HG03457 (cell line): ENCODE measurements around the gene CAPS.

Experiments used
- ATAC-seq: cut with Tn5 transposase; IDR thresholded peaks from one replicate; pipeline ENCODE4 v1.9.1; 2021; ENCODE audit warnings: moderate number of reproducible peaks; ENCODE audit not compliant: unreplicated experiment

CAPS gene

DNA sequence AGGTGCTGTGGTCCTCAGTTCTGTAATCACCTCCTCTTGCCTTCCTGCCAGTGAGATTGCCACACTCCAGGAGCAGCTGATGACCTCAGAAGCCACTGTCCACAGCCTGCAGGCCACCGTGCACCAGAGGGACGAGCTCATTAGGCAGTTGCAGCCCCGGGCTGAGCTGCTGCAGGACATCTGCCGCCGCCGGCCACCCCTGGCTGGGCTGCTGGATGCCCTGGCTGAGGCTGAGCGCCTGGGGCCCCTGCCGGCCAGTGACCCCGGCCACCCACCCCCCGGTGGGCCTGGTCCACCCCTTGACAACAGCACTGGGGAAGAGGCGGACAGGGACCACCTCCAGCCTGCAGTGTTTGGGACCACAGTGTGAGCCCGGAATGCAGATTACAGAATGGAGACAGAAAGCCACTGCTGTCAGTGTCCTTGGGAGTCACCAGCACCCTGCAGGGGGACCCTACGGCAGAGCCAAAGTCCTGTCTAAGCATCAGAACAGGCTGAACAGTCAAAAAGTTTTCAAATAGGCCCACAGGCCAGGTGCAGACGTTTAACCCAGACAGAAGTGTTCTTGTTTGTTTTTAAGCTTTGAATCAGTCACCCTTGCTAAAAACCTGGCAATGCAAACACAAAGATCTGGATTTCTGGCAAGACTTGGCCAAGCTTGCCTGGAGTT is 5.1 kb upstream of the CAPS start:
- no peak for ATAC-seq

DNA sequence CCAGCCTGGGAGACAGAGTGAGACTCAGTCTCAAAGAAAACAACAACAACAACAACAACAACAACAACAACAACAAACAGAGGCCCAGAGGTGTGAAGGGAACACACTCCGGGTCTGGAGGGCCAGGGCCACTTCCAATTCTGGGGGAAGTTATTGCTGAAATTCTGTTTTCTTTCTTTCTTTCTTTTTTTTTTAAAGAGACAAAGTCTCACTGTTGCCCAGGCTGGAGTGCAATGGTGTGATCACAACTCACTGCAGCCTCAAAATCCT is 3.5 kb upstream of the CAPS start:
- no peak for ATAC-seq

DNA sequence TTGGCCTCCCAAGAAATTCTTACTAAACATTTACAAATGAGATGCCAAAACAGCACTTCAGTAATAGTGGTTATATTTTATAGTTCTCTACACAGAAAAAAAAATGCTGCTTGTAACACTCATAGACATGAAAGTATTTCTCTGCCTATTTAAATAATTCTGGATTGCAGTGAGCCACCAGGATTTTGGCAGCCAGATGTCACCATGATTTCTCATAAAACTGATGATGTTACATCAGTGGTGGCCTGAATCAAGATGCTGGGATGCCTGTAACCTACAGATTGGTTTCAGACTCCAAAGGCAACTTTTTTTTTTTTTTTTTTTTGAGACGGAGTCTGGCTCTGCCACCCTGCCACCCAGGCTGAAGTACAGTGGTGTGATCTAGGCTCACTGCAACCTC is 2.7 kb upstream of the CAPS start:
- ATAC-seq, result no peak

DNA sequence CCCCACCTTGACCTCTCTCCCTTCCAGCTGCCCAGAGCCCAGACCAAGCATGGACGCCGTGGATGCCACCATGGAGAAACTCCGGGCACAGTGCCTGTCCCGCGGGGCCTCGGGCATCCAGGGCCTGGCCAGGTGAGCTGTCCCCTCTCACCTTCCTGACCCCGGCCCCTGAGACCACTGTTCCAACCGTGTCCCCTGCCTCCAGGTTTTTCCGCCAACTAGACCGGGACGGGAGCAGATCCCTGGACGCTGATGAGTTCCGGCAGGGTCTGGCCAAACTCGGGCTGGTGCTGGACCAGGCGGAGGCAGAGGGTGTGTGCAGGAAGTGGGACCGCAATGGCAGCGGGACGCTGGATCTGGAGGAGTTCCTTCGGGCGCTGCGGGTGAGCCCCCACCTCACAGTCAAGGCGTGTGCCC is 312 bp downstream of the CAPS start:
- no peak for ATAC-seq

DNA sequence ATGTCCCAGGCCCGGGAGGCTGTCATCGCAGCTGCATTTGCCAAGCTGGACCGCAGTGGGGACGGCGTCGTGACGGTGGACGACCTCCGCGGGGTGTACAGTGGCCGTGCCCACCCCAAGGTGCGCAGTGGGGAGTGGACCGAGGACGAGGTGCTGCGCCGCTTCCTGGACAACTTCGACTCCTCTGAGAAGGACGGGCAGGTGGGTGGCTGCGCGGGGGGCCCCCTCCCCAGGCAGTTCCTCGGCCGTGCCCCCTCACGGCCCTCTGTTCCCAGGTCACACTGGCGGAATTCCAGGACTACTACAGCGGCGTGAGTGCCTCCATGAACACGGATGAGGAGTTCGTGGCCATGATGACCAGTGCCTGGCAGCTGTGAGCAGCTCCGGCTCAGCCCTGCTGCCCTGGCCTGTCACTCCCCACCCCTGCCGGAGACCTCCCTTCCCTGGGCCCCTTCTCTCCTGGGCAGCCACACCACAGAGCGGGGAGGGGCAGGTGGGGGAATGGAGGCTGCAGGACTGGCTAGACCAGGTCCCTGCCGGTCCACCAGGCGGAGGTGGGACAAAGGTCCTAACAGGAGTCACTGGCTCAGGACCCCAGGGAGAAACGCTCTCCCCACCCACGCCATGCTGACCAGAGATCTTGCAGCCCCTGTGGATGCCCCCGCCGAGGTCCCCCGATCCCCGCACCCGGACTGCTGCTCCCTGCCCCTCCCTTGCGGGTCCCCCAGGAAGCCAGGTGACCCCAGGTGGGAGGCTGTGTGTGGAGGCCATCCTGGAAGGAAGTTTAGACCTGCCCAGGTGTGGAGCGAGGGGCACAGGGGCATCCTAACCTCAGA is 1.1 kb downstream of the CAPS start:
- no peak for ATAC-seq

DNA sequence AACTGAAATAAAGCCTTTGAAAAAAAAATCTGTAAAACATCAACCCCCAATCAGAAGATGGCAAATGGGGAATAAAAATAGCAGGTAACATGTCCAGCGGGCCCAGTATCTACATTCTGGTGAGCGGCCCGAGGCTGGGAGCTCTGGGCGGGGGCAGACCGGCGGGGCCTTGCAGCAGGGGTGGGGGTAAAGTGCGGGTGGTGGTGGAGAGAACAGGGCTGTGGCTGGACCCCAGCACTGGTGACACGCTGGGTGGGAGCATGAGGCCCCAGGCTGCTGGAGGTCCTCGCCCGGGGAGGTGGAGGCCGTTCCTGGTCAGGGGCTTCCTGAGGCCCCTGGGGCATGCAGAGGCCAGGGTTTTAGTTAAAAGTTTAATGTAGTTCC is 1.7 kb downstream of the CAPS start:
- ATAC-seq, result no peak

DNA sequence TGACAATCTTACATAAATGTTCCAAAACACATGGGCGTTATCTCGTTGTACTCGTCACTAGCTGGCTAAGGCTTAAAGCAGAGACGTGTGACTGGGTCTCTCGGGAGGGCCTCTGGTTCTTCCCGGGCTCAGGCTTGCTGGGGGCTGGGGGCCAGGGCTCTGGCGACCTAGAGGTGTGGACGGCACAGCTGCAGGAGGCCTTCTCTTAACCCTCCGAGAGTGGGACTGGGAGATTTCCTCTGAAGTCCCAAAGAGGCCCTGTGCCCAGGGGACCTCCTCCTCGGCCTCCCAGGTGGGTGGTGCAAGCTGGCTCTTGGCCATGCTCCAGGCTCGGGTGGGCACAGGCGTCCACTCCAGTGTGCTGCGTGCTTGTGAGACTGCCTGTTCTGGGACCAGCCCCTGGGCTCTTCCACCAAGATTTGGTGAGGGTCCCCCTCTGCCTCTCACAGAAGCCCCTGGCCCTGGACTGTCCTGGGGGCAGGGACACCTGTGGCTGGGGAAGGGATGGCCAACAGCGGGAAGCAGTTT is 2.2 kb downstream of the CAPS start:
- no peak for ATAC-seq

DNA sequence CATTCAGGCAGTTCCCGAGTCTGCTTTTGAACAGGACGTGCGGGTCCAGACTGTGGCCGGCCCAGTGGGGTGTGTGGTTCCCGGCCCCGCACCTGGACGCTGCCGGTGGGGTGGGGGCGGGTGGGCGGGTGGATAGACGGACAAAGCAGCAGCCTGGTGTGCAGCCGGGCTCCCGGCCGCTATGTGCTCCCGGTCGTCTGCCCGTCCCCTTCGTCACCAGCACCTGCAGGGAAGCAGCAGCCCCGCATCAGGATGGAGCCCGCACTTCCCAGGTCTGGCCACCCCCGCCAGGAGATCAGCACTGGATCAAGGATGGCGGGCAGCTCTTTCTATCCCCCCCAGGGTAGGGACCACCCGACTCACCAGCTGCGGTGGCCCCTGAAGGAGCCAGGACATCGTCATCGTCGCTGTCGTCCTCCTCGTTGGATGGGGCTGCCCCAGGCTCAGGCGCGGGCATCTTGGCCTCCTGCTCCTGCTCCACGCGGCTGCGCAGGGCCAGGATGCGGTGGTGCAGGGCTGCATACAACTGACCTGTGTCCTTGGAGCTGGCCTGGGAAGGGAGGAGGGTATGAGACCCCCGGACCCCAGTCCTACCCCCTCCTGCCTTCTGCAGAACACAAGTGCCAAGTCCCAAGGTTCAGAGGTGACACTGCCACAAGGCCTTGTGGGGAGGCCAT is 3.5 kb downstream of the CAPS start:
- ATAC-seq, result no peak

DNA sequence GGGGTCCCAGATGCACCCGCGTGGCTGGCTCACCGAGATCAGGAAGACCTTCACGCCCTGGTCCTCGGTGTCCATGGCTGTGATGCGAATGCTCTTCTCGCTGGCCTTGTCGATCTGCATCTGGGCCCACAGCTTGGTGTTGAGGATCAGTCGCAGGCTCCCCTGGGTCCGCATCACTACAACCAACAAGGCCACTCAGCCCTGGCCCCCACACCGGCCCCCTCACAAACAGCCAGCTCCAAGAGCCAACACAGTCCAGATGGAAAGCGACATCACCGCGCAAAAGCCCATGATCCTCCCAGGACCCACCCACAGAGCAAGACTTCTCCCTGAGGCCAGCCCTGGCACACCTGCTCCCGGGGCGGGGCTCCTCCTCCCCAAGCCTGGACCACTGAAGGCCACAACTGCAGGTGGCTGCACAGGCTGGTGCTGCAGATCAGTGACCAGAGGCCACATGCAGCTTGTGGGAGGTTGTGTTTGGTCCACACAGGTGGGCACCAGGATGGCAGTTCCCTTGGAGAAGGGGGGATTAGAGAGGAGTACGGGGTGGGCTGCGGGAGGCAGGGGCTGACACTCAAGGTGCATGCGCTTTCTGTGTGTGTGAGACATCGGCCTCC is 4.5 kb downstream of the CAPS start:
- no peak for ATAC-seq

DNA sequence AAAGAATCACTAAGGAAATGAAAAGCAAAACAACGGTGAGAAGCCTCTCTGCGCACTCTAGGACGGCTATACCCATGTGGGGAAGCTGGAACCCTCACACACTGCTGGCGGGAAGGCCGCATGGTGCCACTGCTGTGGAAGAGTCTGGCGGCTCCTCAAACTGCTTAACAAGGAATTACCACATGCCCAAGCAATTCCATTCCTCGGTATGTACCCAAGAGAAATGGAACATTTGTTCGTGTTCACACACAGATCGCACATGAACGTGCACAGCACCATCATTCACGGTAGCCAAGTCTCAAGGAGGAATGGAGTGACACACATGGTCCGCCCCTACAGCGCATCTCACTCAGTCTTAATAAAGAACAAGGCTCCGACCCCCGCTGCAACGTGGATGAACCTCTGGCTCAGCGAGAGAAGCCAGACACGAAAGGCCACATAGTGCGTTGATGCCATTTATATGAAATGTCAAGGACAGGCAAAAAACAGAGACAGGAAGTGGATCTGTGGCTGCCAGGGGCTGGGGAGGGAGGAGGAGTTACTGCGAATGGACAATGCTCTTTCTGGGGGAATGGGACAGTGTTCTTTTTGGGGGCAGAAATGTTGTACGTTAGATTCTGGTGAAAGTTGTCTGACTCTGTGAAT is 7.6 kb downstream of the CAPS start:
- ATAC-seq, result no peak

DNA sequence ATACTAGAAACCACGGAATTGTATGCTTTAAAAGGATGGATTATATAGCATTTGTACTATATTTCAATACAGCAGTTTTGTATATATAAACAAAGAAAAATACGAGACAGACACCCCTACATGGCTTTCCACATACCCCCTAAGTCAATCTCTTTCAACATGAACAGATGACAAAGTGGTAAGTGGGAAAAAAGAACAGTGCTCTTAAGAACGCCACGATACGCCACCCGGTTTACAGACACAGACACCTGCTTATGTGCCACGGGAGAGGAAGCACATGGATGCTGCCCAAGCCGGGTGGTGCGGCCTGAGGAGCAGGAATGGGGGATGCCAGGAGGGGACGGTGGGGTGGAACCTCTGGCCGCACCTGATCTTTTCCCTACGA is 8.1 kb downstream of the CAPS start:
- ATAC-seq, result no peak

DNA sequence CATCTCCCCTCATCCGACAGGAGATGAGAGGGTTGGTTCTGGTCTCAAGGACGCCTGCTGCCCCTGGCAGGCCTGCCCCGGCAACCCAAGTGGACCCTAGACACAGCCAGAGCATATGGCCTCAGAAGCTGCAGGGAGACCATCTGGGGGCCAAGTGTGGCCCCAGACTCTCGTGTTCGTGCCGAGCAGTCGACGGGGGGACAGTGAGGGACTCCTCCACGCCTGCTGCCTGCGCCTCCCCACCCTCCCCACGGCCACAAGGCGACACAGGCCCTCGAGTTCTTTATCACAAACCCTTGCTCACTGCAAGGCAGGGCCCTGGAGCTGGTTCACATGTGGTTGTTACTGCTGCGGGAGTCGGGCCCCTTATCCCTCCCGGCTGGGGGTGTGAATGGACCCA is 9.3 kb downstream of the CAPS start:
- no peak for ATAC-seq

DNA sequence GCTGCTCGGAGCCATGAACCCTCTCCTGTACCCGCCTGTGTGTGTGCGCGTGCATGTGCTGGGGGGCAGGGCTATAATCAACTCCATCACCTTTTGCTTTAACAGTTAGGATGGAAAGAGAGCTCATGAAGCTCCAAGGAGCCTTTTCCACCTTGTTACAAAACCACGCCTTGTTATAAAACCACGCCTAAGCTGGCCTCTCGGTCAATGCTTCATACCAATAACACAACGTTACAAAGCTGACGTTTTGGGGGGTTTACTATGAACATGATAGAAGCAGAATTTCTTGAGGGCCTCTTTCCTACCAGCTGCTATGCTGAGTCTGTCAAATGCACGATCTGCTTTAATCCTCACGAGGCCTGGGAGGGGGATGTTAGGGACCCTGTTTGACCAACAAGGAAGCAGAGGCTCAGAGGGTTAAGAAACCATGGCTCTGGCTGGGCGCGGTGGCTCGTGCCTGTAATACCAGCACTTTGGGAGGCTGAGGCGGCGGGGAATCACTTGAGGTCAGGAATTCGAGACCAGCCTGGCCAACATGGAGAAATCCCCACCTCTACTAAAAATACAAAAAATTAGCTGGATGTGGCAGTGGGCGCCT is 11.9 kb downstream of the CAPS start:
- ATAC-seq, result no peak

DNA sequence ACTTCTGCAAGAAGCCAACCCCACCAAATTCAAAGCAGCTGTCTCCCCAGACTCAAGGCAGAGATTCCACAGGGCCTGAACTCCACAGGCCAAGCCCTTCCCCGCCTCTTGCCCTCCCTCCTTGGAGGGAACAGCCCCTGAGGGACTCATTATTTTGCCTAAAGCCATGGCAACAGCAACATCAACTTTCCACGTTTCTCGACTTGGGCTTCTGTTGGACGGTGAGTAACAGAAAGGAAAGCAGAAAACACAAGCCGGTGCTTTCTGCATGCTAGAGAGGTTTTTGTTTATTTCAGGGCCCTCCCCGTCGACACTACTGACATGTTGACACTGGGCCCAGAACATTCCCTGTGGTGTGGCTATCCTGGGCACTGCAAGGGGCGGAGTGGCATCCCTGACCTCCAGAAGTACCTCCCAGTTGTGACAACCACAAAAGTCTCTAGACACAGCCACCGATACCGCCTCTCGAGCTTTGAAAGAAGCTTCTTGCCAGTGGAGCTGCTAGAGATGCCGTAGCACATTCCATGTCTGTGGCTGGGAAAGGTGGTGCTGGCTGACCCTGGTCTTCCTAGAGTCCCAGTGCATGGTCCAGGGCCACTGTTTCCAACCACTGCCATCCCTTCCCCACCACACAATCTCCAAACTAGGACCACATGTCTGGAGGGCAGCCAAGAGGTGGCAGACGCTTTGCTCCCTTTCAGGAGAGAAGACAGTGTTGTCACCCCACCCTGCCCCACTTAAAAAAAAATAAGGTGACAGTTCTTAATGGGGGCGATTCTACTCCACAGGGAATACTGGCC is 12.8 kb downstream of the CAPS start:
- ATAC-seq, result no peak

DNA sequence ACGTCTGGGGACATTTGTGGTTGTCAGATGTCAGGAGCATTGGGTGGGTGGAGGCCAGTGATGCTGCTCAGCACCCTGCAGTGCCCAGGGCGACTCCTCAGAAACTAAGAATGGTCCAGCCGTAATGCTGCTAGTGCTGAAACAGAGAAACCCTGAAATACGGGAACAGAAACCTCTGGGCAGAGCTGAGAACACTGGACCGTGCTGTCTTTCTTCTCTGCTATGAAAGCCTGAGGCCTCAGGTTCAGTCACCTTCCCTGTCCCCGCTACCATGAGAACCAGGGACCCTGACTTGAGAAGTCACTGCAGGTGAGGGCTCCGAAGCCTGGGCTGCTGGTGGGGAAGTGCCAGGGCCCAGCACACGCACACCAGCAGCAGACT is 13.4 kb downstream of the CAPS start:
- no peak for ATAC-seq

DNA sequence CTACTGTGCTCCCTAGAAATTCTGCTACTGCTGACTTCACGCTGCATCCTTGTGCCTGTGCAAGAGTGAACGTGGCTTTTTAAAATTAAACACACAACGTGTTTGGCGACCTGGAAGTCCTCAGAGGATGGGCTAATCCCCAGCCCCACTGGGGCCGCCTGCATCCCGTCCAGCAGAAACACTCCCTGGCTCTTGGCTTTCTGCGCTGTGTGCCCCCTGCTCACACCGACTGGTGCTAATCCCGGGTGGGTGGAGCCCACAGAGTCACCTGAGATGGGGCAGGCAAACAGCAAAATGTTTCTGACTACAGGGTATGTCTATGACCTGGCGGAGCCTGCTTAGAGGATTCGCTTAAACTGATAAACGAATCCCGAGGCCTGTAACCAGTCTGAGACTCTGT is 15.1 kb downstream of the CAPS start:
- ATAC-seq, result no peak

DNA sequence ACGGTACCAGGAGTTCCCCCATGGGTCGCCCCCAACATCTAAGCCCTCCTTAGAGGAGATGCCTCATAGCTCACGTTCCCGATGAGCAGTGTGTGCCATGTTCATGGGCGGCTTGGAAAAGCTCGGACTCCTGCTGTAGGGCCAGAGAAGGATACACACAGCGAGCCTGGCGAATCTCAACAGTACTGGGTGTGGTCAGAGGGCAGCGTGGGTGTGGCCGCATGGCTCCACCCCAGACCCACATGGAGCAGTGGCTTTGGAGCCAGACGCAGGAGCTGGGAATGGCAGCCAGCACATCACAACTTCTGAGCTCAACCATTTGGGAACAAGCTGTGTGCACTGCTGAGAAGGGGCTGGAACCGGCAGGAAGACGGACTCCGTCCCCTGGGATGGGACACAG is 15.6 kb downstream of the CAPS start:
- ATAC-seq, result no peak

DNA sequence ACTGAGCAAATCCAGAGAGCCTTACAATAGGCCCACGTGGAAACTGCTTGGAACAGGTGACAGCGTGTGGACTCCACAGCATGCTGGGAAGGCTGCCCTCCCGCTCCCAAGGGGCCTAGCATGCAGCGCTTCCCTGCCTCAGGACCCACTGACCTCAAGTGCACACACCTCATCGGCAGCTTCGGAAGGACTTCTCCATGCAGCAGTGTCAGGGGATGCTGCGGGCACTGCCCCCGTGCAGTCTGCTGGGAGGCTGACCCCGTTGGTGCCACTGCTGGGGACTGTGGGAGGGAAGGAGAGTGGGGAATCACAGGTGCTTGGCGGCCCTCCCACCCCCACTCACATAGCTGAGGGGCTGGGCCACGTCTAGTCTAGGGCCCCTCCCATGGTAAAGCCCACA is 17.2 kb downstream of the CAPS start:
- ATAC-seq, result no peak

DNA sequence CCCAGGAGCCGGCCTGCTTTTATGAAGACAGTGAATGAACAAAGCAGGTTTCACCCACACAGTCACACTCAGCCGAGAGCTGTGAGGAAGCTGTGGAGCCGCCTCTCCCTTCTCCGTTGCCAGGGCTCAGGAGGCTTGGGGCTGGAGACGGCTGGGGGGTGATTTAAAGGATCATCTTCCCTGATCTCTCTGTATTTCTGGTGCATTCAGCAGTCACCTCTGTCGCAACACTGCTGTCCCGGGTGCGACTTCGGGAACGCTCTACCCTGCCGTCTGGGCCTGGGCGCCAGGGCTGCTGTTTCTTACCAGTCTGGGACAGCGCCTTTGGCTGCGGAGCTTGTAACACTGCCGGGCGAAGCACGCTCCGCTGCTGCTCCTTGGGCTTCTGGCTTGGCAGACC is 18.1 kb downstream of the CAPS start:
- no peak for ATAC-seq

DNA sequence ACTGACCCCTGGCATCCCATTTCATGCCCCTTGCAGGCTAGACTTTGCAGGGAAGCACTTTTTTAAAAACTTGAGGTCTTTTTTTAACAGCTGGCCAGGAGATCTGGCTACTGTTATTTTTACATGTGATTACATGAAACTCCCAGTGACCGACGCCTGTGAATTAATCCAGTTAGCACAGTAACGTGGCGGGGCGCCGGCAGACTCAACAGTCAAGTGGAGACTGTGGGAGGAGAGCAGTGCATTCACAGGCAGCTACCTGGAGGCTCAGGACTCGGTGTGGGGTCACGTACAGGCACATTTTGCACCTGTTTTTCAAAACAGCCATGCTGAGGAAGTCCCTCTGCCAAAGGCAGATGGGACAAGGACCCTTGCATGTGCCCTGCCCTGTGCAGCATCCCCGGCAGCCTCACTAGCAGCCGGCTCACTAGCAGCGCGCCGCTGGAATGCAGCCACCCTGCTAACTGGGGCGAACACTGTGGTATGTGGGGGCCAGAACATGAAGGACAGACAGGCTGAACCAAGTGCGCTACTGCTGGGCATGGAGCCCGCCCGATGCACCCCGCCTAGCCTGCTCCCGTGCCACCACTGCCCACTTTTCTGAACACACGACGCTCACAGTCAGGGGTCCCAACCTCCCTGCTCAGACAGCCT is 18.7 kb downstream of the CAPS start:
- no peak for ATAC-seq
